ENCODE data around the gene NRAP. TPM values are rescaled to one million over a fixed set of nuclear protein-coding genes. Genes with fewer than 3 reads are reported as not detected.

Gene NRAP
- total and polyA plus RNA-seq, 2 of the 4 experiments (the other 2 are of a cell fraction) = not detected

- Histone ChIP-seq H3K4me1 (ENCODE audit: control insufficient read depth, insufficient read depth, low read length) (no peaks in the 10 kb centered on the region), H3K4me3 (ENCODE audit: insufficient read depth, low read depth, low read length) (no peak overlapping the region), H4K20me1 (ENCODE audit: insufficient read depth, low read length) (no peaks in the 10 kb centered on the region), H3K27me3 (ENCODE audit: control insufficient read depth, insufficient read depth, low read length) (no peaks in the 10 kb centered on the region; the same call in 1 of the 2 replicates), H3K14ac (replicated peaks; ENCODE audit: low read depth, low read length) (no peak overlapping the region), H4K8ac (ENCODE audit: low read depth in 2 of 2, low read length in 2 of 2) (no peak overlapping the region), H3K23ac (ENCODE audit: low read depth, low read length) (no peak overlapping the region), H2BK15ac (ENCODE audit: low read depth, low read length) (no peak overlapping the region), H3K56ac (ENCODE audit: extremely low read depth, insufficient read depth, low read length) (no peak overlapping the region), H3K27ac (ENCODE audit: insufficient read depth, low read length) (no peak overlapping the region), H3K79me1 (ENCODE audit: low read depth in 1 of 2, low read length in 2 of 2) (no peaks in the 10 kb centered on the region), H3K9me1 (ENCODE audit: insufficient read depth, low read length) (no peaks in the 10 kb centered on the region), H3K36me3 (ENCODE audit: control insufficient read depth, insufficient read depth, low read length) (no peaks in the 10 kb centered on the region), H3K18ac (ENCODE audit: low read depth, low read length) (no peak overlapping the region), H2BK20ac (ENCODE audit: low read depth, low read length) (no peak overlapping the region), H3K4me2 (ENCODE audit: low read depth, low read length) (no peak overlapping the region), H4K5ac (ENCODE audit: low read depth, low read length) (no peak overlapping the region), H2BK120ac (ENCODE audit: low read depth, low read length) (no peak overlapping the region), H2AK5ac (ENCODE audit: low read depth, low read length) (no peak overlapping the region), H3K4ac (ENCODE audit: low read depth, low read length) (no peak overlapping the region), H3K9me3 (ENCODE audit: control insufficient read depth, insufficient read depth, low read length) (no peaks in the 10 kb centered on the region), H2AFZ (replicated peaks; ENCODE audit: low read length, poor library complexity) (no peak overlapping the region), H2AK9ac (replicated peaks; ENCODE audit: low read depth, low read length, poor library complexity) (no peak overlapping the region), H4K91ac (ENCODE audit: insufficient read depth, low read depth, low read length) (no peak overlapping the region), H3K9ac (ENCODE audit: low read depth, low read length) (no peak overlapping the region), H2BK5ac (ENCODE audit: low read depth, low read length, poor library complexity, severe bottlenecking) (no peak overlapping the region)
- ChIA-PET POLR2A (ENCODE audit: unreplicated experiment) (no interaction called here), CTCF (no interaction called here)
- DNase-seq = no peak
- in situ Hi-C loops (cut with MboI; ENCODE audit: low sequenced_read_pairs) (no loop called here), dilution Hi-C loops (cut with HindIII; ENCODE audit: low sequenced_read_pairs, unreplicated experiment) (no loop called here), intact Hi-C loops (cut with micrococcal nuclease) (no loop called here)
- ATAC-seq (ENCODE audit: low read depth) = no peak
- TF ChIP-seq POLR2A (IDR thresholded peaks at IDR 0.05; ENCODE audit: low read depth, low read length) = no peak
- TF ChIP-seq RFX5 (IDR thresholded peaks at IDR 0.05; ENCODE audit: low read depth, low read length) = no peak
- no peak for TF ChIP-seq MAFK (IDR thresholded peaks at IDR 0.05; ENCODE audit: low read depth, low read length)
- TF ChIP-seq FOS (IDR thresholded peaks at IDR 0.05; ENCODE audit: low read depth, low read length) = no peak
- no peak for TF ChIP-seq MXI1 (IDR thresholded peaks at IDR 0.05; ENCODE audit: borderline replicate concordance, low read depth, low read length)
- no peak for TF ChIP-seq CHD1 (IDR thresholded peaks at IDR 0.05; ENCODE audit: low read depth, low read length)
- no peak for TF ChIP-seq BHLHE40 (IDR thresholded peaks at IDR 0.05; ENCODE audit: low read depth, low read length)
- TF ChIP-seq NFE2L2 (IDR thresholded peaks at IDR 0.05; ENCODE audit: low read depth, low read length) = no peak
- TF ChIP-seq, protein P1, sequence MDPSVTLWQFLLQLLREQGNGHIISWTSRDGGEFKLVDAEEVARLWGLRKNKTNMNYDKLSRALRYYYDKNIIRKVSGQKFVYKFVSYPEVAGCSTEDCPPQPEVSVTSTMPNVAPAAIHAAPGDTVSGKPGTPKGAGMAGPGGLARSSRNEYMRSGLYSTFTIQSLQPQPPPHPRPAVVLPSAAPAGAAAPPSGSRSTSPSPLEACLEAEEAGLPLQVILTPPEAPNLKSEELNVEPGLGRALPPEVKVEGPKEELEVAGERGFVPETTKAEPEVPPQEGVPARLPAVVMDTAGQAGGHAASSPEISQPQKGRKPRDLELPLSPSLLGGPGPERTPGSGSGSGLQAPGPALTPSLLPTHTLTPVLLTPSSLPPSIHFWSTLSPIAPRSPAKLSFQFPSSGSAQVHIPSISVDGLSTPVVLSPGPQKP (IDR thresholded peaks at IDR 0.05; ENCODE audit: borderline replicate concordance, low read depth, low read length) = no peak
- TF ChIP-seq, protein P2, sequence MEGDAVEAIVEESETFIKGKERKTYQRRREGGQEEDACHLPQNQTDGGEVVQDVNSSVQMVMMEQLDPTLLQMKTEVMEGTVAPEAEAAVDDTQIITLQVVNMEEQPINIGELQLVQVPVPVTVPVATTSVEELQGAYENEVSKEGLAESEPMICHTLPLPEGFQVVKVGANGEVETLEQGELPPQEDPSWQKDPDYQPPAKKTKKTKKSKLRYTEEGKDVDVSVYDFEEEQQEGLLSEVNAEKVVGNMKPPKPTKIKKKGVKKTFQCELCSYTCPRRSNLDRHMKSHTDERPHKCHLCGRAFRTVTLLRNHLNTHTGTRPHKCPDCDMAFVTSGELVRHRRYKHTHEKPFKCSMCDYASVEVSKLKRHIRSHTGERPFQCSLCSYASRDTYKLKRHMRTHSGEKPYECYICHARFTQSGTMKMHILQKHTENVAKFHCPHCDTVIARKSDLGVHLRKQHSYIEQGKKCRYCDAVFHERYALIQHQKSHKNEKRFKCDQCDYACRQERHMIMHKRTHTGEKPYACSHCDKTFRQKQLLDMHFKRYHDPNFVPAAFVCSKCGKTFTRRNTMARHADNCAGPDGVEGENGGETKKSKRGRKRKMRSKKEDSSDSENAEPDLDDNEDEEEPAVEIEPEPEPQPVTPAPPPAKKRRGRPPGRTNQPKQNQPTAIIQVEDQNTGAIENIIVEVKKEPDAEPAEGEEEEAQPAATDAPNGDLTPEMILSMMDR (conservative IDR thresholded peaks at IDR 0.05; ENCODE audit: low read depth, low read length) = no peak
- no peak for TF ChIP-seq RCOR1 (IDR thresholded peaks at IDR 0.05; ENCODE audit: insufficient replicate concordance, low read length)
- no peak for TF ChIP-seq RAD21 (IDR thresholded peaks at IDR 0.05; ENCODE audit: low read length)
- TF ChIP-seq, protein P3, sequence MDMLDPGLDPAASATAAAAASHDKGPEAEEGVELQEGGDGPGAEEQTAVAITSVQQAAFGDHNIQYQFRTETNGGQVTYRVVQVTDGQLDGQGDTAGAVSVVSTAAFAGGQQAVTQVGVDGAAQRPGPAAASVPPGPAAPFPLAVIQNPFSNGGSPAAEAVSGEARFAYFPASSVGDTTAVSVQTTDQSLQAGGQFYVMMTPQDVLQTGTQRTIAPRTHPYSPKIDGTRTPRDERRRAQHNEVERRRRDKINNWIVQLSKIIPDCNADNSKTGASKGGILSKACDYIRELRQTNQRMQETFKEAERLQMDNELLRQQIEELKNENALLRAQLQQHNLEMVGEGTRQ (IDR thresholded peaks at IDR 0.05; ENCODE audit: low read depth, low read length) = no peak
- TF ChIP-seq SMC3 (IDR thresholded peaks at IDR 0.05; ENCODE audit: low read depth, low read length) = no peak
- no peak for TF ChIP-seq MAZ (IDR thresholded peaks at IDR 0.05; ENCODE audit: borderline replicate concordance, low read depth, low read length)
- no peak for TF ChIP-seq CEBPB (IDR thresholded peaks at IDR 0.05; ENCODE audit: low read depth, low read length)
- BruUV-seq (replicated peaks) = no TSS peak
- 77% methylated on average over 4 of the region's 12 CpGs; no CpG with 5 or more reads in 1 of the 2 experiments for WGBS, 2 experiments (ENCODE audit: extremely low coverage in 2 of 2, insufficient read length in 1 of 2)
Observed at GRCh38 chr10:113604572-113604971, 59.3 kb downstream of the NRAP start.
